Gastrocnemius medialis (tissue), 4 donors: Measurements from ENCODE around the gene QPRT.

Experiments
- CTCF ChIP-seq, 5 experiments: fragments of 450-650 bp in 3 of 5; fragments of 200-600 bp in 2 of 5; sonication (generic) in 2 of 5; IDR thresholded peaks in 4 of 5; conservative IDR thresholded peaks in 1 of 5; 1 replicate in 4 of 5; 2 replicates in 1 of 5; pipeline ENCODE4 v1.5.1; 2016 to 2019; ENCODE audit warnings: antibody characterized with exemption in 5 of 5, mild to moderate bottlenecking in 3 of 5, moderate library complexity in 3 of 5
- POLR2A ChIP-seq, 2 donors: fragments of 450-650 bp; IDR thresholded peaks; one replicate each; pipeline ENCODE4 v1.6.1; 2017; ENCODE audit warnings: antibody characterized with exemption in 2 of 2, mild to moderate bottlenecking in 2 of 2, moderate library complexity in 2 of 2

GRCh38 chr16:29736112-29736511, 57.1 kb downstream of the QPRT start:
- TF ChIP-seq CTCF (IDR thresholded peaks at IDR 0.05 in 4 of 5, conservative IDR thresholded peaks at IDR 0.05 in 1 of 5) (no peak), POLR2A (IDR thresholded peaks at IDR 0.05) (no peak)
